Psoas muscle (tissue), 8 donors: Measurements from ENCODE around the gene TMPRSS9. TPM values are rescaled to one million over a fixed set of nuclear protein-coding genes. Genes with fewer than 3 reads are reported as not detected.

Experiments used
- ATAC-seq, 4 donors: fragments of 200-7000 bp; cut with Tn5 transposase; one replicate each; pipeline ENCODE4 v1.9.1; 2020; ENCODE audit warnings: moderate library complexity in 3 of 4, mild to moderate bottlenecking in 2 of 4
- DNase-seq, 2 donors: peaks; one replicate each; pipeline ENCODE4 v3.0.0-alpha.2; 2020
- H3K27ac ChIP-seq: fragments of 200-600 bp; one replicate; pipeline ENCODE4 v1.8.0; 2022
- H3K27me3 ChIP-seq, 3 donors: fragments of 200-600 bp in 1 of 3; one replicate each; pipeline versions ENCODE4 v1.6.1 to v1.8.0; 2013 to 2022; ENCODE audit warnings: low read length in 2 of 3, mild to moderate bottlenecking in 2 of 3, moderate library complexity in 1 of 3; ENCODE audit not compliant: insufficient read depth in 3 of 3
- H3K36me3 ChIP-seq, 2 donors: fragments of 200-600 bp in 1 of 2; one replicate each; pipeline versions ENCODE4 v1.6.1 to v1.8.0; 2013 to 2022; ENCODE audit warnings: low read depth in 1 of 2, mild to moderate bottlenecking in 1 of 2, moderate library complexity in 1 of 2; ENCODE audit not compliant: insufficient read depth in 1 of 2
- H3K4me1 ChIP-seq: fragments of 200-600 bp; one replicate; pipeline ENCODE4 v1.8.0; 2022
- H3K4me3 ChIP-seq: fragments of 200-600 bp; one replicate; pipeline ENCODE4 v1.8.0; 2022; ENCODE audit warnings: mild to moderate bottlenecking
- H3K9me3 ChIP-seq: fragments of 200-600 bp; one replicate; pipeline ENCODE4 v1.8.0; 2022
- CTCF ChIP-seq: fragments of 200-600 bp; IDR thresholded peaks from one replicate; pipeline ENCODE4 v1.8.0; 2022; ENCODE audit warnings: antibody characterized with exemption
- WGBS, 3 donors: extraction: QIAGEN DNeasy Blood & Tissue Kit; methylation state at CpG; one replicate each; pipeline versions ENCODE4 v1.1.6 to v1.1.7; 2013; 5-methylcytosine and 5-hydroxymethylcytosine counted together
- intact Hi-C, 2 donors: fragments of 100-400 bp; cut with DNase I; formaldehyde crosslinking; loops; one replicate each; pipeline versions ENCODE4 v1.11.0 to v1.14.2; 2022
- polyA plus RNA-seq, 3 donors: library from polyadenylated mRNA; stranded (reverse); fragments of 200-250 nt; gene quantifications; one replicate each; pipeline ENCODE4 v1.2.3, GENCODE V29; 2013
- total RNA-seq, 4 donors: library from RNA; stranded (reverse); fragmentation: NEBNext Ultra II Directional in 2 of 4; extraction: Animal tissue kit (Norgen Biotek cat#: 25700) in 2 of 4; gene quantifications; one replicate each; pipeline versions ENCODE4 v1.2.1 to v1.2.4, GENCODE V29; 2021 to 2023
- donor health status: healthy with polysubstance abuse.
- donor health status: DM: no; HTN: no; CAD: no; lungs with moderate emphysema.
- donor health status: Bipolar disorder and iron deficiency.
- donor health status: healthy.
- donor health status: DM: yes; HTN: yes; CAD: no.
- donor health status: DM: no; HTN: no; CAD: no.
- donor health status: DM: no; HTN: no; CAD: no.
- donor health status: DM: yes; HTN: yes; CAD: no.

The TMPRSS9 gene
- total and polyA plus RNA-seq, 7 donors: 0.17 TPM; not detected in 6

DNA sequence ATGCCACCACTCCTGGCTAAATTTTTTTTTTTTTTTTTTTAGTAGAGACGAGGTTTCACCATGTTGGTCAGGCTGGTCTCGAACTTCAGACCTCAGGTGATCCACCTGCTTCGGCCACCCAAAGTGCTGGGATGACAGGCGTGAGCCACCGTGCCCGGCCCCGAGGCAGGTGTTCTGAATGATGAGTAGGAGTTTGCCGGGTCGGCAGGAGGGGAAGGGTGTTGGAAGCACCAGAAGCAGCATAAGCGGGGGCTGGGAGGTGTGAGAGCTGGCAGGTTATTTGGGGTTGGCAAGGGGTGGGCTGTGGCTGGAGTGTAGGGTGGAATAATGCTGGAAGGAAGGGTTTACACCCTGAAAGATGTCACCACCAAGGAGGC lies 29.8 kb upstream of the TMPRSS9 start:
- Histone ChIP-seq H3K4me1 (peaks cover 53% of the 10 kb centered on the region), H3K9me3 (no peaks in the 10 kb centered on the region), H3K27me3 (no peaks in the 10 kb centered on the region), H3K4me3 (peak overlapping the region; percentile 93), H3K27ac (peak overlapping the region; percentile 84), H3K36me3 (peaks cover 0 to 11% of the 10 kb centered on the region in 2 donors)
- DNase-seq (no peak), ATAC-seq (no peak)
- TF ChIP-seq CTCF: no peak
- 63 to 70% (median 67%) methylated on average over 10 of the region's 10 CpGs for WGBS, 3 donors
- intact Hi-C loops: loop anchor here in 1 of 2 donors (5.0 kb wide), 1 partner anchor 57 kb away; no protein-coding TSS in a partner anchor

DNA sequence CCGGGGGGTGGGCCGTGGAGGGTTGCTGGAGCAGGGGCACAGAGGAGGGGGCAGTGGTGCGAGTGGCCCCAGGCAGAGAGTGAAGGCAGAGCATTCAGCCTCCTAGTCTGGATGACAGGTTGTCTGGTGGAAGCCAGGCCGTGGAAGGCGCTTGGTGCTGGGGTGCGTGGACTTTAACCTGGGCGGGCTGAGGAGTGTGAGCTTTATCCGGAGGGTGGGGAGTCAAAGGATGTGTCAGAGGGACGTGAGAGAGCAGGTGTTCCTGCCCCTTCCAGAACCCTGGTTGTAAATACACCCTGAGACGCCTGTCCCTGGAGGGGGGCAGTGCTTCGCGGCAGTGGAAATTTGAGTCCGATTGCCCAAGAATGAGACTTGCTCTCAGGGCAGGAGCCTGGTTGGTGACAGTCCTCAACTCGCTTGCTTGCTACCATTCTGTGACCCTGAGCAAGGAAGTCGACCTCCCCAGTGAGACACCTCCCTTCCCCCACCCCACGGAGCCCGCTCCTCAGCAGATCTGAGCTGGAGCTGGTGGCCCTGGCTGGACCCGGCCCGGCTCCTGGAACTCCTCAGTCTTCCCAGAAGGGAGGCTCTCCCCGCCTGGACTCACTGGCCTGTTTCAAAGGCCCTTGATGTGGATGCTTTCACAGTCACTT lies 29.3 kb upstream of the TMPRSS9 start:
- no peaks in the 10 kb centered on the region for H3K9me3 ChIP-seq
- no peak for TF ChIP-seq CTCF
- intact Hi-C loops: loop anchor here in 1 of 2 donors (5.0 kb wide), 1 partner anchor 57 kb away; no protein-coding TSS in a partner anchor
- ATAC-seq (peak; percentile 83 to 86 (median 84)), DNase-seq (peak; percentile 56 to 88)
- peak overlapping the region; percentile 93 for H3K4me3 ChIP-seq
- H3K27me3 ChIP-seq: no peaks in the 10 kb centered on the region
- H3K27ac ChIP-seq: peak overlapping the region; percentile 84
- peaks cover 0 to 6% of the 10 kb centered on the region in 2 donors for H3K36me3 ChIP-seq
- 30 to 52% (median 34%) methylated on average over 20 of the region's 20 CpGs for WGBS, 3 donors
- H3K4me1 ChIP-seq: peaks cover 53% of the 10 kb centered on the region

GRCh38 chr19:2331601-2332246 lies 28.3 kb upstream of the TMPRSS9 start:
- no peak for TF ChIP-seq CTCF
- peaks cover 0 to 4% of the 10 kb centered on the region in 2 donors for H3K36me3 ChIP-seq
- ATAC-seq (no peak), DNase-seq (peak in 1 of 2 donors; percentile 51)
- no peaks in the 10 kb centered on the region for H3K27me3 ChIP-seq
- 64 to 72% (median 67%) methylated on average over 11 to 12 of the region's 12 CpGs for WGBS, 3 donors
- intact Hi-C loops: loop anchor here in 1 of 2 donors (5.0 kb wide), 1 partner anchor 56 kb away; no protein-coding TSS in a partner anchor
- peak overlapping the region; percentile 84 for H3K27ac ChIP-seq
- peak overlapping the region; percentile 93 for H3K4me3 ChIP-seq
- H3K9me3 ChIP-seq: no peaks in the 10 kb centered on the region
- H3K4me1 ChIP-seq: peaks cover 53% of the 10 kb centered on the region

- Histone ChIP-seq H3K4me1 (peaks cover 45% of the 10 kb centered on the region), H3K9me3 (no peaks in the 10 kb centered on the region), H3K27me3 (no peaks in the 10 kb centered on the region), H3K27ac (peak overlapping the region; percentile 84), H3K4me3 (peak overlapping the region; percentile 93), H3K36me3 (peaks cover 0 to 4% of the 10 kb centered on the region in 2 donors)
- peak in 1 of 4 donors; percentile 13 for ATAC-seq
- no peak for TF ChIP-seq CTCF
- DNase-seq: peak in 1 of 2 donors; percentile 59
- intact Hi-C loops: loop anchor here in 1 of 2 donors (5.0 kb wide), 1 partner anchor 55 kb away; no protein-coding TSS in a partner anchor
- 20 to 44% (median 22%) methylated on average over 14 to 17 of the region's 17 CpGs for WGBS, 3 donors
These were observed 27.6 kb upstream of the TMPRSS9 start for GRCh38 chr19:2332341-2333026.
